WERI-Rb-1 (cell line): Measurements from ENCODE around the gene EFCAB14.
"Not testable (repeated sequence)": the region's sequence is repeated elsewhere in the genome, so short reads cannot be mapped to it uniquely, and the experiment has no call there.

Experiments
- DNase-seq: peaks from one replicate; pipeline ENCODE4 v3.0.0-alpha.2; 2020
- H3K27ac ChIP-seq: fragments of 250-450 bp; sonication (Bioruptor Pico); 2 replicates; pipeline ENCODE4 v1.5.1; 2020; ENCODE audit warnings: mild to moderate bottlenecking, moderate library complexity
- H3K27me3 ChIP-seq: fragments of 250-450 bp; sonication (Bioruptor Pico); 2 replicates; pipeline ENCODE4 v1.5.1; 2021; ENCODE audit warnings: mild to moderate bottlenecking, low read depth, moderate library complexity; ENCODE audit not compliant: insufficient read depth, severe bottlenecking
- H3K36me3 ChIP-seq: fragments of 250-450 bp; sonication (Bioruptor Pico); 2 replicates; pipeline ENCODE4 v1.5.1; 2020; ENCODE audit warnings: mild to moderate bottlenecking, moderate library complexity
- H3K4me3 ChIP-seq: 2 replicates; pipeline ENCODE4 v1.5.1; 2011; ENCODE audit warnings: low read depth, mild to moderate bottlenecking, control low read depth, low read length
- H3K9me3 ChIP-seq: fragments of 250-450 bp; sonication (Bioruptor Pico); 2 replicates; pipeline ENCODE4 v1.5.1; 2021; ENCODE audit warnings: mild to moderate bottlenecking, moderate library complexity; ENCODE audit not compliant: severe bottlenecking
- CTCF ChIP-seq: IDR thresholded peaks from 2 replicates; pipeline ENCODE4 v1.5.1; 2011; ENCODE audit warnings: low read depth, mild to moderate bottlenecking, control low read depth, inconsistent platforms, low read length

Gene EFCAB14

GRCh38 chr1:46670134-46670533, 48.8 kb downstream of the EFCAB14 start:
- Histone ChIP-seq H3K36me3 (peaks cover under 1% of the 10 kb centered on the region; the same call in 1 of the 2 replicates), H3K27ac (no peak overlapping the region), H3K27me3 (no peaks in the 10 kb centered on the region), H3K4me3 (no peak overlapping the region), H3K9me3 (no peaks in the 10 kb centered on the region)
- DNase-seq, result no peak
- no peak for TF ChIP-seq CTCF

GRCh38 chr1:46667782-46668760, 50.8 kb downstream of the EFCAB14 start, which contains the start of gene ATPAF1:
Gene ATPAF1 (minus strand): TSS chr1:46668364. CDS start chr1:46668322, 42 bp downstream.
- peak within 1 kb of the TSS; percentile 23; the same call in 1 of the 2 replicates for H3K27ac ChIP-seq
- H3K36me3 ChIP-seq, result peaks cover 18% of the 10 kb centered on the region
- no peaks in the 10 kb centered on the region for H3K9me3 ChIP-seq
- DNase-seq, result peak; percentile 56
- TF ChIP-seq CTCF, result no peak
- peak within 1 kb of the TSS; percentile 69 for H3K4me3 ChIP-seq
- no peaks in the 10 kb centered on the region for H3K27me3 ChIP-seq

GRCh38 chr1:46665983-46666382, 52.9 kb downstream of the EFCAB14 start:
- H3K4me3 ChIP-seq, result no peak overlapping the region
- H3K27me3 ChIP-seq, result no peaks in the 10 kb centered on the region
- no peak for DNase-seq
- H3K36me3 ChIP-seq, result peaks cover 18% of the 10 kb centered on the region
- no peak for TF ChIP-seq CTCF
- no peak overlapping the region for H3K27ac ChIP-seq
- no peaks in the 10 kb centered on the region for H3K9me3 ChIP-seq

GRCh38 chr1:46662919-46663318, 56.0 kb downstream of the EFCAB14 start:
- H3K9me3 ChIP-seq, H3K27ac ChIP-seq, H3K4me3 ChIP-seq, H3K27me3 ChIP-seq, DNase-seq: not testable (repeated sequence)
- H3K36me3 ChIP-seq, result peaks cover 22% of the 10 kb centered on the region

- H3K9me3 ChIP-seq, H3K27ac ChIP-seq, DNase-seq, H3K27me3 ChIP-seq, H3K4me3 ChIP-seq: not testable (repeated sequence)
- peaks cover 30% of the 10 kb centered on the region for H3K36me3 ChIP-seq
These were observed 58.8 kb downstream of the EFCAB14 start for GRCh38 chr1:46660116-46660515.

- Histone ChIP-seq H3K27ac (no peak overlapping the region), H3K4me3 (no peak overlapping the region)
- no peak for DNase-seq
These were observed 59.5 kb downstream of the EFCAB14 start for GRCh38 chr1:46659307-46659870.

More at GRCh38 chr1:46659307-46659870, 59.5 kb downstream of the EFCAB14 start:
- H3K9me3 ChIP-seq, result no peaks in the 10 kb centered on the region
- peaks cover 23% of the 10 kb centered on the region for H3K36me3 ChIP-seq
- TF ChIP-seq CTCF, result no peak
- no peaks in the 10 kb centered on the region for H3K27me3 ChIP-seq
